Stomach (tissue), 9 donors: ENCODE measurements around the gene ZNF384. TPM values are rescaled to one million over a fixed set of nuclear protein-coding genes. Genes with fewer than 3 reads are reported as not detected.
A peak's percentile ranks its signal among the peaks of the same experiment; 100 is the strongest.

Source experiments
- DNase-seq, 2 donors: peaks; one replicate each; pipeline versions ENCODE4 v3.0.0 to v3.0.0-alpha.2; 2013 to 2019
- H3K27ac ChIP-seq, 5 donors: fragments of 200-600 bp in 4 of 5; sonication (generic) in 4 of 5; one replicate each; pipeline ENCODE4 v1.5.1; 2013 to 2019; ENCODE audit warnings: mild to moderate bottlenecking in 1 of 5, moderate library complexity in 1 of 5
- H3K27me3 ChIP-seq, 3 donors: fragments of 200-600 bp; sonication (generic); one replicate each; pipeline ENCODE4 v1.5.1; 2017 to 2019; ENCODE audit warnings: mixed run types in 1 of 3
- H3K36me3 ChIP-seq, 4 donors: fragments of 200-600 bp; sonication (generic); 1 replicate in 3 of 4; 2 replicates in 1 of 4; pipeline ENCODE4 v1.5.1; 2016 to 2019
- H3K4me1 ChIP-seq, 4 donors: fragments of 200-600 bp; sonication (generic); one replicate each; pipeline ENCODE4 v1.5.1; 2016 to 2019
- H3K4me3 ChIP-seq, 4 donors: fragments of 200-600 bp; sonication (generic) in 3 of 4; one replicate each; pipeline ENCODE4 v1.5.1; 2016 to 2019; ENCODE audit warnings: mild to moderate bottlenecking in 1 of 4
- H3K9me3 ChIP-seq, 4 donors: fragments of 200-600 bp; sonication (generic); one replicate each; pipeline ENCODE4 v1.5.1; 2016 to 2019
- CTCF ChIP-seq, 7 experiments: fragments of 450-650 bp in 4 of 7; fragments of 200-600 bp in 3 of 7; sonication (generic) in 3 of 7; IDR thresholded peaks; one replicate each; pipeline ENCODE4 v1.5.1; 2016 to 2019; ENCODE audit warnings: antibody characterized with exemption in 7 of 7, control low read depth in 2 of 7, mild to moderate bottlenecking in 1 of 7
- EP300 ChIP-seq: sonication (generic); formaldehyde crosslinking; IDR thresholded peaks from one replicate; pipeline ENCODE4 v1.6.1; 2017; ENCODE audit warnings: antibody characterized with exemption
- POLR2A ChIP-seq, 4 donors: fragments of 450-650 bp; IDR thresholded peaks; one replicate each; pipeline ENCODE4 v1.6.1; 2016; ENCODE audit warnings: antibody characterized with exemption in 4 of 4, control low read depth in 2 of 4, mild to moderate bottlenecking in 1 of 4, moderate library complexity in 1 of 4
- POLR2AphosphoS5 ChIP-seq, 3 donors: sonication (generic); formaldehyde crosslinking; IDR thresholded peaks; one replicate each; pipeline ENCODE4 v1.6.1; 2016; ENCODE audit warnings: antibody characterized with exemption in 3 of 3
- WGBS, 5 donors: extraction: QIAGEN DNeasy Blood & Tissue Kit in 3 of 5; methylation state at CpG; one replicate each; pipeline versions ENCODE4 v1.1.5 to v1.1.7; 2013 to 2018; 5-methylcytosine and 5-hydroxymethylcytosine counted together
- intact Hi-C: fragments of 100-400 bp; cut with DNase I; formaldehyde crosslinking; loops from one replicate; pipeline ENCODE4 v1.15.1; 2023; ENCODE audit warnings: low total_unique reads
- polyA plus RNA-seq, 3 donors: library from polyadenylated mRNA; stranded (reverse); fragments of 200-250 nt; gene quantifications; one replicate each; pipeline ENCODE4 v1.2.3, GENCODE V29; 2013
- total RNA-seq, 5 donors: library from RNA; depleted of rRNA; stranded (reverse); fragments of >200 nt; gene quantifications; one replicate each; pipeline versions ENCODE4 v1.1.0 to v1.2.3, GENCODE V29; 2014 to 2016
- donor health status: healthy with polysubstance abuse.
- donor health status: Bipolar disorder and iron deficiency.
- donor health status: healthy.

Gene ZNF384
- total and polyA plus RNA-seq, 8 donors, result 16.5 to 207 (median 28.1) TPM

GRCh38 chr12:6697584-6698351, 8.6 kb upstream of the ZNF384 start:
- Histone ChIP-seq H3K36me3 (no peaks in the 10 kb centered on the region), H3K9me3 (no peaks in the 10 kb centered on the region), H3K4me1 (peaks cover 14 to 22% (median 18%) of the 10 kb centered on the region in 4 donors), H3K27me3 (peaks cover 9 to 86% (median 47%) of the 10 kb centered on the region in 3 donors), H3K4me3 (no peak overlapping the region), H3K27ac (no peak overlapping the region)
- peak; percentile 42 to 67 for DNase-seq
- 58 to 72% (median 65%) methylated on average over 15 to 17 of the region's 17 CpGs for WGBS, 5 donors
- peak in 3 of 7 experiments; percentile 20 to 30 (median 30) for TF ChIP-seq CTCF (IDR thresholded peaks at IDR 0.05)
- TF ChIP-seq EP300, result no peak
- TF ChIP-seq POLR2A (IDR thresholded peaks at IDR 0.05), result no peak
- intact Hi-C loops, result no loop called here

- H3K27ac ChIP-seq, result no peak overlapping the region
- intact Hi-C loops, result no loop called here
- TF ChIP-seq EP300 (no peak), CTCF (IDR thresholded peaks at IDR 0.05) (no peak), POLR2A (IDR thresholded peaks at IDR 0.05) (no peak), POLR2AphosphoS5 (IDR thresholded peaks at IDR 0.05) (no peak)
- H3K4me1 ChIP-seq, result peaks cover 14 to 22% (median 18%) of the 10 kb centered on the region in 4 donors
- H3K4me3 ChIP-seq, result no peak overlapping the region
- H3K36me3 ChIP-seq, result no peaks in the 10 kb centered on the region
- H3K27me3 ChIP-seq, result peaks cover 9 to 78% (median 40%) of the 10 kb centered on the region in 3 donors
- no peak for DNase-seq
- 72 to 81% (median 77%) methylated on average over 9 to 17 of the region's 17 CpGs for WGBS, 5 donors
- no peaks in the 10 kb centered on the region for H3K9me3 ChIP-seq
These were observed 7.8 kb upstream of the ZNF384 start for GRCh38 chr12:6696690-6697583.

- Histone ChIP-seq H3K36me3 (no peaks in the 10 kb centered on the region), H3K4me1 (peaks cover 10 to 22% (median 17%) of the 10 kb centered on the region in 4 donors), H3K27me3 (peaks cover 6 to 63% (median 26%) of the 10 kb centered on the region in 3 donors), H3K27ac (no peak overlapping the region), H3K9me3 (no peaks in the 10 kb centered on the region), H3K4me3 (no peak overlapping the region)
- WGBS, 5 donors, result 59 to 84% (median 71%) methylated on average over 6 to 11 of the region's 11 CpGs
- DNase-seq, result no peak
- TF ChIP-seq POLR2A (IDR thresholded peaks at IDR 0.05), result no peak
- TF ChIP-seq POLR2AphosphoS5 (IDR thresholded peaks at IDR 0.05), result no peak
- no peak for TF ChIP-seq EP300
- TF ChIP-seq CTCF (IDR thresholded peaks at IDR 0.05), result no peak
- intact Hi-C loops, result no loop called here
These were observed 6.3 kb upstream of the ZNF384 start for GRCh38 chr12:6695313-6696045.

GRCh38 chr12:6694701-6695100, 5.5 kb upstream of the ZNF384 start:
- WGBS, 5 donors, result 69 to 78% (median 74%) methylated on average over 9 of the region's 9 CpGs
- intact Hi-C loops, result no loop called here
- H3K36me3 ChIP-seq, result no peaks in the 10 kb centered on the region
- no peak overlapping the region for H3K27ac ChIP-seq
- H3K27me3 ChIP-seq, result peaks cover 3 to 55% (median 18%) of the 10 kb centered on the region in 3 donors
- no peak for DNase-seq
- no peak overlapping the region for H3K4me3 ChIP-seq
- TF ChIP-seq POLR2A (IDR thresholded peaks at IDR 0.05) (no peak), EP300 (no peak), POLR2AphosphoS5 (IDR thresholded peaks at IDR 0.05) (no peak), CTCF (IDR thresholded peaks at IDR 0.05) (no peak)
- H3K9me3 ChIP-seq, result no peaks in the 10 kb centered on the region
- H3K4me1 ChIP-seq, result peaks cover 9 to 21% (median 16%) of the 10 kb centered on the region in 4 donors
